ENCODE data around the gene SEC61A1.

Gene SEC61A1

GRCh38 chr3:128060473-128061381 lies 8.5 kb downstream of the SEC61A1 start:
- peak; percentile 87 to 88 for DNase-seq (ENCODE audit: low read depth in 2 of 2)

GRCh38 chr3:128062033-128062745 lies 10.0 kb downstream of the SEC61A1 start:
- no peak for DNase-seq (ENCODE audit: low read depth in 2 of 2)

- DNase-seq (ENCODE audit: low read depth in 2 of 2) = no peak
Observed at GRCh38 chr3:128063865-128064264, 11.6 kb downstream of the SEC61A1 start.

GRCh38 chr3:128064962-128065361 lies 12.7 kb downstream of the SEC61A1 start:
- DNase-seq (ENCODE audit: low read depth in 2 of 2) = no peak

GRCh38 chr3:128066114-128066513 lies 13.9 kb downstream of the SEC61A1 start:
- DNase-seq (ENCODE audit: low read depth in 2 of 2) = peak; percentile 53

- DNase-seq (ENCODE audit: low read depth in 2 of 2) = no peak
Observed at GRCh38 chr3:128066676-128067075, 14.4 kb downstream of the SEC61A1 start.

- peak in 1 of 2 experiments; percentile 50 for DNase-seq (ENCODE audit: low read depth in 2 of 2)
Observed at GRCh38 chr3:128067489-128067888, 15.3 kb downstream of the SEC61A1 start.

- DNase-seq (ENCODE audit: low read depth in 2 of 2) = no peak
Observed at GRCh38 chr3:128068156-128068620, 16.0 kb downstream of the SEC61A1 start.

GRCh38 chr3:128069271-128069670 lies 17.0 kb downstream of the SEC61A1 start:
- DNase-seq (ENCODE audit: low read depth in 2 of 2) = no peak

- no peak for DNase-seq (ENCODE audit: low read depth in 2 of 2)
Observed at GRCh38 chr3:128070898-128071591, 18.8 kb downstream of the SEC61A1 start.

- no peak for DNase-seq (ENCODE audit: low read depth in 2 of 2)
Observed at GRCh38 chr3:128071771-128072453, 19.7 kb downstream of the SEC61A1 start.

- no peak for DNase-seq (ENCODE audit: low read depth in 2 of 2)
Observed at GRCh38 chr3:128072454-128073184, 20.4 kb downstream of the SEC61A1 start.

GRCh38 chr3:128073185-128073725 lies 21.0 kb downstream of the SEC61A1 start:
- DNase-seq (ENCODE audit: low read depth in 2 of 2) = no peak

GRCh38 chr3:128073807-128074206 lies 21.6 kb downstream of the SEC61A1 start:
- DNase-seq (ENCODE audit: low read depth in 2 of 2) = no peak

- no peak for DNase-seq (ENCODE audit: low read depth in 2 of 2)
Observed at GRCh38 chr3:128074851-128075521, 22.7 kb downstream of the SEC61A1 start.

GRCh38 chr3:128075522-128076482 lies 23.6 kb downstream of the SEC61A1 start:
- DNase-seq (ENCODE audit: low read depth in 2 of 2) = peak; percentile 68 to 72

- DNase-seq (ENCODE audit: low read depth in 2 of 2) = no peak
Observed at GRCh38 chr3:128076483-128077201, 24.4 kb downstream of the SEC61A1 start.

- DNase-seq (ENCODE audit: low read depth in 2 of 2) = no peak
Observed at GRCh38 chr3:128077202-128077624, 25.0 kb downstream of the SEC61A1 start.
